GM18519 (cell line): ENCODE measurements around the gene PCIF1.
"Not testable (repeated sequence)": the region's sequence is repeated elsewhere in the genome, so short reads cannot be mapped to it uniquely, and the experiment has no call there.

Experiments
- ATAC-seq: cut with Tn5 transposase; IDR thresholded peaks from one replicate; pipeline ENCODE4 v1.9.1; 2021; ENCODE audit warnings: mild to moderate bottlenecking, moderate library complexity; ENCODE audit not compliant: unreplicated experiment, low FRiP score

Gene PCIF1

DNA sequence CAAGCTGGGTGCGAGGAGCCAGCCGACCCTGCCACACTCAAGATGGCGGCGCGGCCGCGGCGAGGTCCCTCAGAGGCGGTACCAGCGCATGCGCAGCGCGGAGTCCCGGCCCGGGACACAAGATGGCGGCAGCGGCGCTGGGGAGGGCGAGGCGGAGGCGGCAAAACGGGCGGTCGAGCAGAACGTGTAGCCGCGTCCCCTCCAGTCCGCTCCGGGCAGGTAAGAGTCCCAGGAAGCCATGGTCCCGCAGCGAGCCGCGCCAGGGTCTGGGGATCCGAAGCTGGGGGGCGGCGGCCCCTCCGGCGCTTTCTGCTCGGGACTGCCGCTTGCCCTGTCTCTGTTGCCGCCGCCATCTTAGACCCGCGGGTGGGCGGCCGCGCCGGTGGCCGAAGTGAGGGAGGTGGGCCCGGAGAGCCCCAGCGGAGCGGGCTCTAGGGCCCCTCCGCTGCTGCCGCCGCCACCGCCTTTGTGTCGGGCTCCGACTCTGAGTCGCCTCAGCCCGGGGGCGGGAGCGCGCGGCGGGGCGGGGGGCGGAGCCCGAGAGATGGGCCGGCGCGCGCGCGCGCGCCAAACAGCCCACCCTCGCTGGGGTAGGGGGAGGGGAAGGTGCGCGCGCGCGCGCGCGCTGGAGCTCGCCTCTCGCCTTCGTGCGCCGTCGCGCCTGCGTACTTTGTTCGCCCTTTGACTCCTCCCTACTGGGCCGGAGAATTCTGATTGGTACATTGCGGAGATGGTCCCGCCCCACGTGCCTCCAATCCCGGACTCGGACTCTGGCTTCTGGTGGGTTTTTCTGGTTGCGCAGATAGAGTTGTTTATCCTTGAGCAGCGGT lies at the start of gene PCIF1:
Gene PCIF1 (plus strand): TSS at position 98 of the 830 bp plus-strand sequence. CDS start 4,317 bp downstream, outside the sequence.
- ATAC-seq = peak; percentile 53

- ATAC-seq = no peak
Observed at GRCh38 chr20:45886590-45887345, 47.7 kb upstream of the PCIF1 start.

GRCh38 chr20:45887346-45887715 lies 47.2 kb upstream of the PCIF1 start, which contains the start of gene SPATA25:
TSS of gene SPATA25 (minus strand) at chr20:45887622. CDS start at chr20:45887590, 32 bp downstream.
- no peak for ATAC-seq

GRCh38 chr20:45888681-45889080 lies 45.8 kb upstream of the PCIF1 start:
- ATAC-seq = no peak

- ATAC-seq = no peak
Observed at GRCh38 chr20:45890077-45890984, 44.2 kb upstream of the PCIF1 start.

DNA sequence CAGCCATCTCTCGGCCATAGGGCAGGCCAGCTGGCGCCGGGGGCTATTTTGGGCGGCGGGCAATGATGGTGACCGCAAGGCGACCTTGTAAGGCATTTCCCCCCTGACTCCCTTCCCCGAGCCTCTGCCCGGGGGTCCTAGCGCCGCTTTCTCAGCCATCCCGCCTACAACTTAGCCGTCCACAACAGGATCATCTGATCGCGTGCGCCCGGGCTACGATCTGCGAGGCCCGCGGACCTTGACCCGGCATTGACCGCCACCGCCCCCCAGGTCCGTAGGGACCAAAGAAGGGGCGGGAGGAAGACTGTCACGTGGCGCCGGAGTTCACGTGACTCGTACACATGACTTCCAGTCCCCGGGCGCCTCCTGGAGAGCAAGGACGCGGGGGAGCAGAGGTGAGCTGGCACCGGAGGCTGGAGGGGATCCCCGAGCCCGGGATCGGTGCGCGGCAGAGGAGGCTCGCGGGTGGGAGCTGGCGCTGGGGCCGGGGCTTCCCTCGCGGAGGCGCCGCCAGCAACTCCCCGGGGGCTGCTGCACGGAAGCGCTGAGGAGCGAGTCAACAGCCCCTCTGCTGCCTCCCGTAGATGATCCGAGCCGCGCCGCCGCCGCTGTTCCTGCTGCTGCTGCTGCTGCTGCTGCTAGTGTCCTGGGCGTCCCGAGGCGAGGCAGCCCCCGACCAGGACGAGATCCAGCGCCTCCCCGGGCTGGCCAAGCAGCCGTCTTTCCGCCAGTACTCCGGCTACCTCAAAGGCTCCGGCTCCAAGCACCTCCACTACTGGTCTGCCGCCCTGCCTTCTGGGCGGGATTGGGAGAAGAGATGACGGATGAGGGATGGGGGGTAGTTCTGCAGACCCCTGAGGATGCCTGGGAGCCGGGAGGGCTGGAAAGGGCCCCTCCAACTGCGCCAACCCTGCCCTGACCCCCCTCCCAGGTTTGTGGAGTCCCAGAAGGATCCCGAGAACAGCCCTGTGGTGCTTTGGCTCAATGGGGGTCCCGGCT lies 43.2 kb upstream of the PCIF1 start, which contains the start of the genes CTSA and NEURL2:
Gene CTSA (plus strand): TSS at position 351 of the 999 bp plus-strand sequence. CDS start 234 bp downstream, at position 585.
Gene NEURL2 (minus strand): TSS at position 224 of the 999 bp plus-strand sequence. CDS start 217 bp downstream, at position 7.
- no peak for ATAC-seq

GRCh38 chr20:45892049-45892825 lies 42.2 kb upstream of the PCIF1 start:
- ATAC-seq = no peak

GRCh38 chr20:45892828-45893500 lies 41.5 kb upstream of the PCIF1 start:
- no peak for ATAC-seq

GRCh38 chr20:45893831-45894230 lies 40.7 kb upstream of the PCIF1 start:
- no peak for ATAC-seq

- ATAC-seq = no peak
Observed at GRCh38 chr20:45894797-45895196, 39.7 kb upstream of the PCIF1 start.

DNA sequence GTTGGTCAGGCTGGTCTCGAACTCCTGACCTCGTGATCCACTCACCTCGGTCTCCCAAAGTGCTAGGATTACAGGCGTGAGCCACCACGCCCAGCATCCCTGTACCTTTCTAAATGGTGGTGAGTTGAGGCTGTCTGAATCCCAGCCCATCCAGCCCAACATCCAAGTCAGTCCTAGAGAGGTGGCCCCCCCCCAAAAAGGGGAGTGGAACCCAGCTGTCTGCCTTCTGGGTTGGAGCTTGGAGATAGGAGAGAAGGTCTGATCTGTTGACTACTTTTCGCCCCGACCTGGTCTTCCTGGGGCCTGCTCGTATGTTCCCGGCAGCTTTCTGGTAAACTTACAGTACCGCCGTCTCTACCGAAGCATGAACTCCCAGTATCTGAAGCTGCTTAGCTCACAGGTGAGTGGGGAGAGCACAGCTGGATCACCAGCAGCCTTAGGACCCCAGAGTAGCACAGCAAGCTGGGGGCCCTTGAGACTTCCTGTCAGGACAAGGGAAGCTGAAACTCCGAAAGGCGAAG lies 37.8 kb upstream of the PCIF1 start:
- no peak for ATAC-seq

- no peak for ATAC-seq
Observed at GRCh38 chr20:45897289-45897688, 37.2 kb upstream of the PCIF1 start.

DNA sequence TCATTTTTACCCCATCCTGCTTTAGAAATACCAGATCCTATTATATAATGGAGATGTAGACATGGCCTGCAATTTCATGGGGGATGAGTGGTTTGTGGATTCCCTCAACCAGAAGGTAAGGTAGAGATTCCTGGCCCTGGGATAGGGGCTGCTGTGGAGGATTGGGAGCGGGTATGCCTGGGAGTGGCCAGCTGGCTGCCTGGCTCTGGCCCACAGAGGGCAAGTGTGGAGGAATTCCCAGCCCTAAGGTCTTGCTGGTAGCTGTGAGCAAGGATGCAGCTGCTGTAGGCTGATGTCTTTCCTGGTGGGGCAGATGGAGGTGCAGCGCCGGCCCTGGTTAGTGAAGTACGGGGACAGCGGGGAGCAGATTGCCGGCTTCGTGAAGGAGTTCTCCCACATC lies 36.8 kb upstream of the PCIF1 start:
- no peak for ATAC-seq

DNA sequence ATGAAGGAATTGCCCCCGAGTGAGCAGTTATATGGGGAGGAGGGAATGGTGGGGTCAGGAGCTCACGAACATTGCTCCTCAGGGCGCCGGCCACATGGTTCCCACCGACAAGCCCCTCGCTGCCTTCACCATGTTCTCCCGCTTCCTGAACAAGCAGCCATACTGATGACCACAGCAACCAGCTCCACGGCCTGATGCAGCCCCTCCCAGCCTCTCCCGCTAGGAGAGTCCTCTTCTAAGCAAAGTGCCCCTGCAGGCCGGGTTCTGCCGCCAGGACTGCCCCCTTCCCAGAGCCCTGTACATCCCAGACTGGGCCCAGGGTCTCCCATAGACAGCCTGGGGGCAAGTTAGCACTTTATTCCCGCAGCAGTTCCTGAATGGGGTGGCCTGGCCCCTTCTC lies 36.2 kb upstream of the PCIF1 start:
- ATAC-seq = no peak

DNA sequence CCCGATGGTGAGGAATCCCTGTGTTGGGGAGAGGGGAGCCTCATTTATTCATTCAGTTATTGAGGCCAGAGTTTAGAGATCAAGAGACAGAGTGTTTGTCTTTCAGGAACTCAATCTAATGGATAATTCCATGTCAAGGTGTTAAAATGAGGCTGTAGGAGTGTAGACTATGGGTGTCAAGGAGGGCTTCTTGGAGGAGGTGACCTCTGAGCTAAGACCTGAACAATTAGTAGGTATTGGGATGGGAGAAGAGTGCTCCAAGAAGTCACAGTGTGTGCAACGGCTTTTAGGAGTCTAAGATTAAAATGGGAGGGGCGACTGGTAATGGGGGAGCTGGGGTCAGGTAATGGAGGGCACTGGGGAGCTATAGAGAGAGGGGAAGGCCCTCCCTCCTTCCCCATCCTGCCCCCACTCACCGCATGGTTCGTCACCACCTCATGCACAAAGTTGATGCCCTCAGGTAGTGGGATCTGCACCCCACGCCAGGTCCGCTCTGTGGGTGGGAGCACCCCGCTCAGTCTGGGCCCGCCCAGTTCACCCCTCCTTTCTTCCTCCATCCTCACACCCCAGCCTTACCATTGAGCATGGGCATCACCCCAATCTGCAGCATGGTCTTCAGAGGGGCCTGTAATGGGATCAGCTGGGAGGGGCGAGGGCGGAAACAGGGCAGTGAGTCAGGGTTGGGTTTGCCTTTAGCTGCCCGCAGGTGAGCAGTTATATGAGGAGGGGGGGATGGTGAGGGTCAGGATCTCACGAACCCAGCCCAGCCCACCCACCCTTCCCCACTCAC lies 35.2 kb upstream of the PCIF1 start:
- ATAC-seq = no peak

DNA sequence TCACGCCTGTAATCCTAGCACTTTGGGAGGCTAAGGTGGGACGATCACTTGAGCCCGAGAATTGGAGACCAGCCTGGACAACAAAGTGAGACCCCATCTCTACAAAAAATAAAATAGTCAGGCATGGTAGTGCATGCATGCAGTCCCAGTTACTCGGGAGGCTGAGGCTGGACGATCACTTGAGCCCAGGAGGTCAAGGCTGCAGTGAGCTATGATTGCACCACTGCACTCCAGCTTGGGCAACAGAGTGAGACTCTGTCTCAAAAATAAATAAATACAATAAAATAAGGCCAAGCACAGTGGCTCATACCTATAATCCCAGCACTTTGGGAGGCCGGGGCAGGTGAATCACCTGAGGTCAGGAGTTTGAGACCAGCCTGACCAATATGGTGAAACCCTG lies 33.2 kb upstream of the PCIF1 start:
- ATAC-seq = not testable (repeated sequence)

- ATAC-seq = no peak
Observed at GRCh38 chr20:45902199-45902701, 32.2 kb upstream of the PCIF1 start.
